ENCODE data around the gene DBX1. TPM values are rescaled to one million over a fixed set of nuclear protein-coding genes. Genes with fewer than 3 reads are reported as not detected.
A peak's percentile ranks its signal among the peaks of the same experiment; 100 is the strongest.

DBX1 gene
- total and polyA plus RNA-seq, 10 of the 15 experiments (the other 5 are each of a cell fraction or from before 2014, with no cell fraction given): not detected

DNA sequence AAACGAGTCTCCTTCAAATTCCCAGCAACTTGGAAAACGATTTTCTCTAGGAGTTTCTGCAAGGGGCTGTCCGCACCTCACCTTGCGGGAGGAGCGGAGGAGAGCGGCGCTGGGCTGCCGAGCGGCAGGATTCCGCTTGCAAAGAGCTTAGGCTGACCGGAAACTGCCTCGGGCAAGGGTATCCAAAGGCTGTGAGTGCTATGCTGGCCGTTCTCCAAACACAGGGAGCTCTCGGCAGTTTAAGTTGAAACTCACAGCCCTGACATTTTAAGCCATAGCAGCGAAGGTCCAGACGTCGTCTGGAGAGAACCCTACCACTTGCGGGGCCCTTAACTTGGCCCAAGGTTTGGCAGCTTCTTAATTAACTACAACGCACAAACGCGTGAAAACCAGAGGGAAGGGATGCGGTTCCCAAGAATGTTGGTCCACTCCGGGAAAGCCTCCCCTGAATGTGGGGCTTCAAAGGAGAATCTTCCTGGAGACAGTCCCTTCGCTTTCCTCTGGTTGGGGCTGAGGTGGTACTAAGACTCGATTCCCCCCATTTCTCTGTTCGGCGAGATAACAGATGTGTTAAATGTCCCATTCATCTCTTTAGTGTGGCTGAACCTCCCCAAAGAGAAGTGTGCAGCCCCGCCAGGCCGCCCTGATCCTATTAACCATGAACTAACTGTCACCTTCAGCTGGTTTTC, 1.1 kb upstream of the DBX1 start:
- in situ Hi-C loops (cut with MboI) (no loop called here), intact Hi-C loops (cut with micrococcal nuclease; ENCODE audit: unreplicated experiment) (no loop called here)
- BruUV-seq (replicated peaks): no TSS peak
- DNase-seq (ENCODE audit: low read depth, low spot score) (no peak), FAIRE-seq (no peak), ATAC-seq (no peak)
- CTCF ChIA-PET: interaction anchor here (0.8 kb wide), 1 partner anchor 9 kb away, joined by 3 read pairs; no protein-coding TSS in a partner anchor
- no peak overlapping the region for H2AFZ ChIP-seq (ENCODE audit: control insufficient read depth, low read depth, low read length)
- H3K4me1 ChIP-seq (ENCODE audit: control insufficient read depth, insufficient read depth, low read length): no peaks in the 10 kb centered on the region; the same call in 1 of the 2 replicates
- H3K36me3 ChIP-seq (ENCODE audit: control insufficient read depth in 2 of 2, insufficient read depth in 2 of 2, low read length in 1 of 2): no peaks in the 10 kb centered on the region
- H3K27me3 ChIP-seq (replicated peaks in 1 of 2; ENCODE audit: control insufficient read depth in 2 of 2, insufficient read depth in 2 of 2, low read length in 1 of 2): peaks cover 17 to 18% of the 10 kb centered on the region in 2 experiments; a peak in 3 of 4 replicates
- TF ChIP-seq POLR2AphosphoS2 (IDR thresholded peaks at IDR 0.05; ENCODE audit: low read depth, low read length) (no peak), EZH2 (IDR thresholded peaks at IDR 0.05; ENCODE audit: borderline replicate concordance, control insufficient read depth, low read depth, low read length) (0 out of 2 replicates have a peak, but pooled peaks have one; percentile 55)
- 17% methylated on average over 26 of the region's 29 CpGs for WGBS (ENCODE audit: insufficient coverage, insufficient replicate concordance, low lambda C conversion rate, missing lambda C conversion rate)
- POLR2A ChIA-PET: no interaction called here
- no peak overlapping the region for H3K4me3 ChIP-seq
- H3K79me2 ChIP-seq (ENCODE audit: control insufficient read depth, insufficient read depth, low read length): no peaks in the 10 kb centered on the region
- SMC1A ChIA-PET (ENCODE audit: uncharacterized antibody, unreplicated experiment): no interaction called here
- RAD21 ChIA-PET (ENCODE audit: unreplicated experiment): no interaction called here
- H4K20me1 ChIP-seq (ENCODE audit: control insufficient read depth, insufficient read depth): no peaks in the 10 kb centered on the region
- no peak overlapping the region for H3K4me2 ChIP-seq (ENCODE audit: control insufficient read depth, insufficient read depth)
- H3K9ac ChIP-seq (ENCODE audit: control insufficient read depth, insufficient read depth, low read length): no peak overlapping the region
- H3K9me3 ChIP-seq (replicated peaks; ENCODE audit: control insufficient read depth, insufficient read depth, low read length): no peaks in the 10 kb centered on the region; the same call in 2 of the 3 replicates
- no peak overlapping the region for H3K27ac ChIP-seq (ENCODE audit: control insufficient read depth, insufficient read depth)

DNA sequence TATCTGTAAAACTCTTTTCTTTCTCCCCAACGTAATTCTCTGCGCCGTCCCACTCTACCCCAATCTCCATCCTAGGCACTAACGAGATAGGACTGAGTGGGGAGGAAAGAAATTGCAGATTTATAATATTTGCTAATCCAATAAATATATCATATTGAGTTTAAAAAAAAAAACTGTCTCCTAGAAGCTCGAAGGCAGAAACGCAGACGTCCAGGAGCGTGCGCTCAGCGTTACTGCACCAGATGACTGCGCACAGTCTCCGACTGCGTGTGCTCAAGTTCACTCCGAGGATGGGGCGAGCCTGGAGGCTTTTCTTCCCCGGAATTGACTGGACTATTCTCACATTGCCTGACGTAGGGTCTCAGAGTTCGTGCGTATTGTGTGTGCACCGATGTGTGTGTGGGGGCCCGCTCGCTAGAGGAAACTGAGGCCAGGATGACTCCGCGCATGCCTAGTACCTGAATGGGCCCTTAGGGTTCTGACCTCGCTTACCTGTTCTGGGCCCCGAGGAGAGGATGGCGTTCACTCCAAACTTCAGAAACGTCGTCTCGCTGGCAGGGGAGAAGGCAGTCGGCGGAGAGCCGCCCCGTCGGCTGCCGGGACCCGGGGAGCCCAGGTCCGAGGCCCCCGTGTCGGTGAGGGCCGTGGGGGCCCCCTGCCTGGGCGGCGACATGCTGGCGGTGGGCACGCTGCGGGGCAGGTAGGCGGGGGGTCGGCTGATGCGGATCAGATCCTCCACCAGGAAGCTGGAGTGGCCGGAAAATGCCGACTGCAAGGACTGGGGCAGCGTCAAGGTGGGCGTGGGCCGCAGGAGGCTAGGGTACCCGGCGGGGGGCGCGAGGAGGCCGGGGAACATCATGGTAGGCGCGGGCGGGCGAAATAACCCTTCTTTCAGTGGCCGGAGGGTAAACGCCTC, 551 bp downstream of the DBX1 start:
- Histone ChIP-seq H3K9ac (ENCODE audit: control insufficient read depth, insufficient read depth, low read length) (no peak overlapping the region), H3K9me3 (replicated peaks; ENCODE audit: control insufficient read depth, insufficient read depth, low read length) (no peaks in the 10 kb centered on the region; the same call in 2 of the 3 replicates), H3K27ac (ENCODE audit: control insufficient read depth, insufficient read depth) (no peak overlapping the region), H4K20me1 (ENCODE audit: control insufficient read depth, insufficient read depth) (no peaks in the 10 kb centered on the region), H3K79me2 (ENCODE audit: control insufficient read depth, insufficient read depth, low read length) (no peaks in the 10 kb centered on the region), H3K27me3 (replicated peaks in 1 of 2; ENCODE audit: control insufficient read depth in 2 of 2, insufficient read depth in 2 of 2, low read length in 1 of 2) (peaks cover 15 to 19% of the 10 kb centered on the region in 2 experiments; a peak in 3 of 4 replicates), H3K4me2 (ENCODE audit: control insufficient read depth, insufficient read depth) (no peak overlapping the region), H3K4me3 (no peak overlapping the region), H3K36me3 (ENCODE audit: control insufficient read depth in 2 of 2, insufficient read depth in 2 of 2, low read length in 1 of 2) (no peaks in the 10 kb centered on the region), H2AFZ (ENCODE audit: control insufficient read depth, low read depth, low read length) (no peak overlapping the region), H3K4me1 (ENCODE audit: control insufficient read depth, insufficient read depth, low read length) (no peaks in the 10 kb centered on the region; the same call in 1 of the 2 replicates)
- FAIRE-seq (no peak), ATAC-seq (no peak), DNase-seq (ENCODE audit: low read depth, low spot score) (no peak)
- in situ Hi-C loops (cut with MboI) (no loop called here), intact Hi-C loops (cut with micrococcal nuclease; ENCODE audit: unreplicated experiment) (no loop called here)
- no TSS peak for BruUV-seq (replicated peaks)
- CTCF ChIA-PET: no interaction called here
- SMC1A ChIA-PET (ENCODE audit: uncharacterized antibody, unreplicated experiment): no interaction called here
- POLR2A ChIA-PET: no interaction called here
- RAD21 ChIA-PET (ENCODE audit: unreplicated experiment): no interaction called here
- WGBS (ENCODE audit: insufficient coverage, insufficient replicate concordance, low lambda C conversion rate, missing lambda C conversion rate): 61% methylated on average over 52 of the region's 65 CpGs
- no peak for TF ChIP-seq PAX8 (IDR thresholded peaks at IDR 0.05)
- TF ChIP-seq, protein P1, sequence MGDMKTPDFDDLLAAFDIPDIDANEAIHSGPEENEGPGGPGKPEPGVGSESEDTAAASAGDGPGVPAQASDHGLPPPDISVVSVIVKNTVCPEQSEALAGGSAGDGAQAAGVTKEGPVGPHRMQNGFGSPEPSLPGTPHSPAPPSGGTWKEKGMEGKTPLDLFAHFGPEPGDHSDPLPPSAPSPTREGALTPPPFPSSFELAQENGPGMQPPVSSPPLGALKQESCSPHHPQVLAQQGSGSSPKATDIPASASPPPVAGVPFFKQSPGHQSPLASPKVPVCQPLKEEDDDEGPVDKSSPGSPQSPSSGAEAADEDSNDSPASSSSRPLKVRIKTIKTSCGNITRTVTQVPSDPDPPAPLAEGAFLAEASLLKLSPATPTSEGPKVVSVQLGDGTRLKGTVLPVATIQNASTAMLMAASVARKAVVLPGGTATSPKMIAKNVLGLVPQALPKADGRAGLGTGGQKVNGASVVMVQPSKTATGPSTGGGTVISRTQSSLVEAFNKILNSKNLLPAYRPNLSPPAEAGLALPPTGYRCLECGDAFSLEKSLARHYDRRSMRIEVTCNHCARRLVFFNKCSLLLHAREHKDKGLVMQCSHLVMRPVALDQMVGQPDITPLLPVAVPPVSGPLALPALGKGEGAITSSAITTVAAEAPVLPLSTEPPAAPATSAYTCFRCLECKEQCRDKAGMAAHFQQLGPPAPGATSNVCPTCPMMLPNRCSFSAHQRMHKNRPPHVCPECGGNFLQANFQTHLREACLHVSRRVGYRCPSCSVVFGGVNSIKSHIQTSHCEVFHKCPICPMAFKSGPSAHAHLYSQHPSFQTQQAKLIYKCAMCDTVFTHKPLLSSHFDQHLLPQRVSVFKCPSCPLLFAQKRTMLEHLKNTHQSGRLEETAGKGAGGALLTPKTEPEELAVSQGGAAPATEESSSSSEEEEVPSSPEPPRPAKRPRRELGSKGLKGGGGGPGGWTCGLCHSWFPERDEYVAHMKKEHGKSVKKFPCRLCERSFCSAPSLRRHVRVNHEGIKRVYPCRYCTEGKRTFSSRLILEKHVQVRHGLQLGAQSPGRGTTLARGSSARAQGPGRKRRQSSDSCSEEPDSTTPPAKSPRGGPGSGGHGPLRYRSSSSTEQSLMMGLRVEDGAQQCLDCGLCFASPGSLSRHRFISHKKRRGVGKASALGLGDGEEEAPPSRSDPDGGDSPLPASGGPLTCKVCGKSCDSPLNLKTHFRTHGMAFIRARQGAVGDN (IDR thresholded peaks at IDR 0.05): no peak
- no peak for TF ChIP-seq RAD51 (IDR thresholded peaks at IDR 0.05)
- TF ChIP-seq, protein P2, sequence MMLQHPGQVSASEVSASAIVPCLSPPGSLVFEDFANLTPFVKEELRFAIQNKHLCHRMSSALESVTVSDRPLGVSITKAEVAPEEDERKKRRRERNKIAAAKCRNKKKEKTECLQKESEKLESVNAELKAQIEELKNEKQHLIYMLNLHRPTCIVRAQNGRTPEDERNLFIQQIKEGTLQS (IDR thresholded peaks at IDR 0.05; ENCODE audit: borderline replicate concordance, extremely low read depth, low read depth, low read length): no peak
- no peak for TF ChIP-seq ZNF217 (IDR thresholded peaks at IDR 0.05)
- no peak for TF ChIP-seq MYC (IDR thresholded peaks at IDR 0.05; ENCODE audit: insufficient read depth, insufficient read length, insufficient replicate concordance, low read length, severe bottlenecking)
